ENCODE measurements around the gene CASS4. TPM values are rescaled to one million over a fixed set of nuclear protein-coding genes. Genes with fewer than 3 reads are reported as not detected.

CASS4 gene
- total RNA-seq, 1 experiment from 2014 or later: 0.17 TPM

DNA sequence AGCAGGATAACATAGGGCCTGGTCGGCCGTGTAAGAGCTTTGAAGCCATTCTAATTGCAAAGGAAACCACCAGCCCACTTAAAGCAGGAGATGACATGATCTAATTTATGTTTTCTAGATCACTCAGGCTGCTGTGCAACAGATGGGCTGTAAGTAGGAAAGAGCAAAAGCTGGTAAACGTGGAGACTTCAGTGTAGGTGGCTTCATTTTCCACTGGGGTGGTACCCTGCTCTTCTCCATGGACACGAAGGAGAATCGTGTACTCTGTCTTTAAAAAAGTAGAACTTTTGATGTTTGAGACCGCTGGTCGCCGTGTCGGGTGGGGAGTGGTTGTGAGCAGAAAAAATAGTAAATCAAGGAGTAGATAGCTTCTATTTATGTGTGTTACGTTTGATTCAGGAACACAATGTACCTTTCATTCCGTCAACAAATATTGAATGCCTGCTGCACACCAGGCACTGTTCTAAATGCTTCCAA lies 6.4 kb downstream of the CASS4 start:
- CTCF ChIA-PET: no interaction called here
- BruUV-seq (replicated peaks): no TSS peak

More for the DNA sequence above, 6.4 kb downstream of the CASS4 start:
- Histone ChIP-seq H3K4me1 (ENCODE audit: control insufficient read depth in 1 of 2, insufficient read depth in 2 of 2, low read length in 2 of 2) (peaks cover 15 to 21% of the 10 kb centered on the region in 2 experiments), H3K9me2 (ENCODE audit: insufficient read depth) (no peaks in the 10 kb centered on the region), H3K4me3 (replicated peaks in 1 of 2; ENCODE audit: low read depth in 1 of 2, low read length in 2 of 2) (no peak overlapping the region), H3K79me2 (ENCODE audit: insufficient read depth, low read length) (no peaks in the 10 kb centered on the region), H3K36me3 (ENCODE audit: control insufficient read depth in 1 of 2, insufficient read depth in 2 of 2, low read length in 2 of 2) (no peaks in the 10 kb centered on the region), H3K27ac (ENCODE audit: low read depth, low read length) (no peak overlapping the region), H2AFZ (ENCODE audit: low read depth, low read length, poor library complexity, severe bottlenecking) (no peak overlapping the region), H3K9me3 (ENCODE audit: control insufficient read depth in 1 of 2, insufficient read depth in 1 of 2, low read depth in 1 of 2, low read length in 2 of 2) (no peaks in the 10 kb centered on the region), H4K20me1 (ENCODE audit: insufficient read depth) (no peaks in the 10 kb centered on the region), H3K27me3 (ENCODE audit: insufficient read depth, low read length) (no peaks in the 10 kb centered on the region), H3K9ac (ENCODE audit: low read length) (no peak overlapping the region), H3K4me2 (ENCODE audit: low read length) (no peak overlapping the region)
- ATAC-seq (no peak), DNase-seq (ENCODE audit: low read depth, low spot score) (no peak)
- TF ChIP-seq CBX3 (IDR thresholded peaks at IDR 0.05; ENCODE audit: low read depth) (no peak), POLR2A (IDR thresholded peaks at IDR 0.05; ENCODE audit: borderline replicate concordance, extremely low read depth, insufficient read depth, insufficient read length) (no peak), TCF7L2 (IDR thresholded peaks at IDR 0.05; ENCODE audit: borderline replicate concordance, extremely low read depth, insufficient read depth, insufficient read length) (no peak), ELF1 (IDR thresholded peaks at IDR 0.05; ENCODE audit: borderline replicate concordance, low read depth) (no peak), EZH2phosphoT487 (IDR thresholded peaks at IDR 0.05; ENCODE audit: borderline replicate concordance) (no peak), CEBPB (IDR thresholded peaks at IDR 0.05; ENCODE audit: low read depth) (no peak), ZNF274 (IDR thresholded peaks at IDR 0.05; ENCODE audit: low read depth, low read length) (no peak), EGR1 (IDR thresholded peaks at IDR 0.05; ENCODE audit: low read depth) (no peak), POLR2AphosphoS5 (IDR thresholded peaks at IDR 0.05; ENCODE audit: low read depth, low read length) (no peak), SRF (IDR thresholded peaks at IDR 0.05; ENCODE audit: low read depth) (no peak), SIN3A (IDR thresholded peaks at IDR 0.05; ENCODE audit: low read depth) (no peak)
- TF ChIP-seq, protein P1, sequence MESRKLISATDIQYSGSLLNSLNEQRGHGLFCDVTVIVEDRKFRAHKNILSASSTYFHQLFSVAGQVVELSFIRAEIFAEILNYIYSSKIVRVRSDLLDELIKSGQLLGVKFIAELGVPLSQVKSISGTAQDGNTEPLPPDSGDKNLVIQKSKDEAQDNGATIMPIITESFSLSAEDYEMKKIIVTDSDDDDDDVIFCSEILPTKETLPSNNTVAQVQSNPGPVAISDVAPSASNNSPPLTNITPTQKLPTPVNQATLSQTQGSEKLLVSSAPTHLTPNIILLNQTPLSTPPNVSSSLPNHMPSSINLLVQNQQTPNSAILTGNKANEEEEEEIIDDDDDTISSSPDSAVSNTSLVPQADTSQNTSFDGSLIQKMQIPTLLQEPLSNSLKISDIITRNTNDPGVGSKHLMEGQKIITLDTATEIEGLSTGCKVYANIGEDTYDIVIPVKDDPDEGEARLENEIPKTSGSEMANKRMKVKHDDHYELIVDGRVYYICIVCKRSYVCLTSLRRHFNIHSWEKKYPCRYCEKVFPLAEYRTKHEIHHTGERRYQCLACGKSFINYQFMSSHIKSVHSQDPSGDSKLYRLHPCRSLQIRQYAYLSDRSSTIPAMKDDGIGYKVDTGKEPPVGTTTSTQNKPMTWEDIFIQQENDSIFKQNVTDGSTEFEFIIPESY (IDR thresholded peaks at IDR 0.05; ENCODE audit: extremely low read depth, insufficient replicate concordance, low read length): no peak
- TF ChIP-seq, protein P2, sequence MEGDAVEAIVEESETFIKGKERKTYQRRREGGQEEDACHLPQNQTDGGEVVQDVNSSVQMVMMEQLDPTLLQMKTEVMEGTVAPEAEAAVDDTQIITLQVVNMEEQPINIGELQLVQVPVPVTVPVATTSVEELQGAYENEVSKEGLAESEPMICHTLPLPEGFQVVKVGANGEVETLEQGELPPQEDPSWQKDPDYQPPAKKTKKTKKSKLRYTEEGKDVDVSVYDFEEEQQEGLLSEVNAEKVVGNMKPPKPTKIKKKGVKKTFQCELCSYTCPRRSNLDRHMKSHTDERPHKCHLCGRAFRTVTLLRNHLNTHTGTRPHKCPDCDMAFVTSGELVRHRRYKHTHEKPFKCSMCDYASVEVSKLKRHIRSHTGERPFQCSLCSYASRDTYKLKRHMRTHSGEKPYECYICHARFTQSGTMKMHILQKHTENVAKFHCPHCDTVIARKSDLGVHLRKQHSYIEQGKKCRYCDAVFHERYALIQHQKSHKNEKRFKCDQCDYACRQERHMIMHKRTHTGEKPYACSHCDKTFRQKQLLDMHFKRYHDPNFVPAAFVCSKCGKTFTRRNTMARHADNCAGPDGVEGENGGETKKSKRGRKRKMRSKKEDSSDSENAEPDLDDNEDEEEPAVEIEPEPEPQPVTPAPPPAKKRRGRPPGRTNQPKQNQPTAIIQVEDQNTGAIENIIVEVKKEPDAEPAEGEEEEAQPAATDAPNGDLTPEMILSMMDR (IDR thresholded peaks at IDR 0.05 in 2 of 3, conservative IDR thresholded peaks at IDR 0.05 in 1 of 3; ENCODE audit: borderline replicate concordance in 1 of 3, insufficient read depth in 1 of 3, low read depth in 2 of 3, low read length in 2 of 3): no peak
- TF ChIP-seq, protein P3, sequence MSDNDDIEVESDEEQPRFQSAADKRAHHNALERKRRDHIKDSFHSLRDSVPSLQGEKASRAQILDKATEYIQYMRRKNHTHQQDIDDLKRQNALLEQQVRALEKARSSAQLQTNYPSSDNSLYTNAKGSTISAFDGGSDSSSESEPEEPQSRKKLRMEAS (IDR thresholded peaks at IDR 0.05): no peak
- TF ChIP-seq, protein P4, sequence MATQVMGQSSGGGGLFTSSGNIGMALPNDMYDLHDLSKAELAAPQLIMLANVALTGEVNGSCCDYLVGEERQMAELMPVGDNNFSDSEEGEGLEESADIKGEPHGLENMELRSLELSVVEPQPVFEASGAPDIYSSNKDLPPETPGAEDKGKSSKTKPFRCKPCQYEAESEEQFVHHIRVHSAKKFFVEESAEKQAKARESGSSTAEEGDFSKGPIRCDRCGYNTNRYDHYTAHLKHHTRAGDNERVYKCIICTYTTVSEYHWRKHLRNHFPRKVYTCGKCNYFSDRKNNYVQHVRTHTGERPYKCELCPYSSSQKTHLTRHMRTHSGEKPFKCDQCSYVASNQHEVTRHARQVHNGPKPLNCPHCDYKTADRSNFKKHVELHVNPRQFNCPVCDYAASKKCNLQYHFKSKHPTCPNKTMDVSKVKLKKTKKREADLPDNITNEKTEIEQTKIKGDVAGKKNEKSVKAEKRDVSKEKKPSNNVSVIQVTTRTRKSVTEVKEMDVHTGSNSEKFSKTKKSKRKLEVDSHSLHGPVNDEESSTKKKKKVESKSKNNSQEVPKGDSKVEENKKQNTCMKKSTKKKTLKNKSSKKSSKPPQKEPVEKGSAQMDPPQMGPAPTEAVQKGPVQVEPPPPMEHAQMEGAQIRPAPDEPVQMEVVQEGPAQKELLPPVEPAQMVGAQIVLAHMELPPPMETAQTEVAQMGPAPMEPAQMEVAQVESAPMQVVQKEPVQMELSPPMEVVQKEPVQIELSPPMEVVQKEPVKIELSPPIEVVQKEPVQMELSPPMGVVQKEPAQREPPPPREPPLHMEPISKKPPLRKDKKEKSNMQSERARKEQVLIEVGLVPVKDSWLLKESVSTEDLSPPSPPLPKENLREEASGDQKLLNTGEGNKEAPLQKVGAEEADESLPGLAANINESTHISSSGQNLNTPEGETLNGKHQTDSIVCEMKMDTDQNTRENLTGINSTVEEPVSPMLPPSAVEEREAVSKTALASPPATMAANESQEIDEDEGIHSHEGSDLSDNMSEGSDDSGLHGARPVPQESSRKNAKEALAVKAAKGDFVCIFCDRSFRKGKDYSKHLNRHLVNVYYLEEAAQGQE (IDR thresholded peaks at IDR 0.05; ENCODE audit: low read depth): no peak
- RAD21 ChIA-PET (ENCODE audit: low non-redundant PET in 1 of 2, low total read pairs in 2 of 2, uncharacterized antibody in 2 of 2, unreplicated experiment in 2 of 2): no interaction called here
- intact Hi-C loops (cut with micrococcal nuclease): no loop called here
- POLR2A ChIA-PET: no interaction called here

All from HCT116 (cell line).